H9 (cell line): Measurements from ENCODE around the gene VAV2. TPM values are rescaled to one million over a fixed set of nuclear protein-coding genes. Genes with fewer than 3 reads are reported as not detected.

Experiments
- DNase-seq: peaks from one replicate; pipeline ENCODE4 v3.0.0-alpha.2; 2017
- H2AFZ ChIP-seq: one replicate; pipeline ENCODE4 v1.6.1; 2013; ENCODE audit warnings: mild to moderate bottlenecking, low read length, control low read depth, moderate library complexity
- H2AK5ac ChIP-seq: 2 replicates; pipeline ENCODE4 v1.6.1; 2013; ENCODE audit warnings: low read length, control low read depth, mixed read lengths; ENCODE audit not compliant: insufficient read length
- H2BK120ac ChIP-seq: one replicate; pipeline ENCODE4 v1.6.1; 2013; ENCODE audit warnings: low read depth, mild to moderate bottlenecking, low read length, control low read depth, inconsistent platforms; ENCODE audit not compliant: poor library complexity, severe bottlenecking
- H2BK12ac ChIP-seq: 2 replicates; pipeline ENCODE4 v1.6.1; 2013; ENCODE audit warnings: low read length, control low read depth, mixed read lengths, low read depth; ENCODE audit not compliant: insufficient read length
- H2BK15ac ChIP-seq: 2 replicates; pipeline ENCODE4 v1.6.1; 2013; ENCODE audit warnings: low read depth, low read length, control low read depth
- H2BK20ac ChIP-seq: one replicate; pipeline ENCODE4 v1.6.1; 2013; ENCODE audit warnings: low read depth, mild to moderate bottlenecking, low read length, control low read depth, inconsistent platforms; ENCODE audit not compliant: poor library complexity, severe bottlenecking
- H2BK5ac ChIP-seq: 2 replicates; pipeline ENCODE4 v1.6.1; 2013; ENCODE audit warnings: low read length, control low read depth, mixed read lengths; ENCODE audit not compliant: insufficient read length
- H3K14ac ChIP-seq: 2 replicates; pipeline ENCODE4 v1.6.1; 2013; ENCODE audit warnings: low read length, control low read depth; ENCODE audit not compliant: insufficient read depth
- H3K18ac ChIP-seq: 2 replicates; pipeline ENCODE4 v1.6.1; 2013; ENCODE audit warnings: low read depth, mild to moderate bottlenecking, mixed read lengths, low read length, control low read depth; ENCODE audit not compliant: insufficient read length
- H3K23ac ChIP-seq: 2 replicates; pipeline ENCODE4 v1.6.1; 2013; ENCODE audit warnings: low read length, control low read depth, mixed read lengths, low read depth; ENCODE audit not compliant: insufficient read length
- H3K23me2 ChIP-seq: 2 replicates; pipeline ENCODE4 v1.6.1; 2013; ENCODE audit warnings: low read depth, mild to moderate bottlenecking, mixed read lengths, low read length, control low read depth; ENCODE audit not compliant: insufficient read length, poor library complexity, severe bottlenecking
- H3K27ac ChIP-seq: 2 replicates; pipeline ENCODE4 v1.5.1; 2013; ENCODE audit warnings: low read length, control low read depth, mixed read lengths, low read depth; ENCODE audit not compliant: insufficient read length
- H3K27me3 ChIP-seq: 2 replicates; pipeline ENCODE4 v1.6.1; 2013; ENCODE audit warnings: low read length, control low read depth, inconsistent platforms; ENCODE audit not compliant: insufficient read depth
- H3K4ac ChIP-seq: 2 replicates; pipeline ENCODE4 v1.6.1; 2013; ENCODE audit warnings: low read depth, mild to moderate bottlenecking, control low read depth, inconsistent platforms, low read length, moderate library complexity
- H3K4me1 ChIP-seq: 2 replicates; pipeline ENCODE4 v1.6.1; 2013; ENCODE audit warnings: low read length, control low read depth, inconsistent platforms; ENCODE audit not compliant: insufficient read depth
- H3K4me2 ChIP-seq: 2 replicates; pipeline ENCODE4 v1.6.1; 2013; ENCODE audit warnings: low read length, control low read depth, mixed read lengths; ENCODE audit not compliant: insufficient read length, insufficient read depth
- H3K56ac ChIP-seq: 2 replicates; pipeline ENCODE4 v1.6.1; 2013; ENCODE audit warnings: low read depth, mild to moderate bottlenecking, mixed read lengths, low read length, control low read depth; ENCODE audit not compliant: insufficient read length
- H3K79me1 ChIP-seq: 2 replicates; pipeline ENCODE4 v1.6.1; 2013; ENCODE audit warnings: low read depth, mild to moderate bottlenecking, moderate library complexity, low read length, control low read depth, inconsistent platforms; ENCODE audit not compliant: insufficient read depth, poor library complexity, severe bottlenecking
- H3K79me2 ChIP-seq: 2 replicates; pipeline ENCODE4 v1.6.1; 2013; ENCODE audit warnings: low read length, control low read depth, inconsistent platforms; ENCODE audit not compliant: insufficient read depth
- H3K9ac ChIP-seq: 2 replicates; pipeline ENCODE4 v1.6.1; 2013; ENCODE audit warnings: low read length, control low read depth, mixed read lengths; ENCODE audit not compliant: insufficient read length; ENCODE audit errors: extremely low read depth
- H3K9me3 ChIP-seq: one replicate; pipeline ENCODE4 v1.6.1; 2013; ENCODE audit warnings: low read depth, low read length, inconsistent platforms; ENCODE audit not compliant: control insufficient read depth
- H3T11ph ChIP-seq: one replicate; pipeline ENCODE4 v1.6.1; 2013; ENCODE audit warnings: mild to moderate bottlenecking, low read length, control low read depth, inconsistent platforms
- H4K20me1 ChIP-seq: one replicate; pipeline ENCODE4 v1.6.1; 2013; ENCODE audit not compliant: control insufficient read depth, insufficient read length, insufficient read depth
- H4K5ac ChIP-seq: 2 replicates; pipeline ENCODE4 v1.6.1; 2013; ENCODE audit warnings: low read depth, mild to moderate bottlenecking, mixed read lengths, low read length, control low read depth; ENCODE audit not compliant: insufficient read length
- H4K8ac ChIP-seq: replicated peaks from 2 replicates; pipeline ENCODE4 v1.6.1; 2013; ENCODE audit warnings: low read length, control low read depth, mixed read lengths, low read depth; ENCODE audit not compliant: insufficient read length
- H4K91ac ChIP-seq: 2 replicates; pipeline ENCODE4 v1.6.1; 2013; ENCODE audit warnings: low read depth, mild to moderate bottlenecking, moderate library complexity, mixed read lengths, low read length, control low read depth; ENCODE audit not compliant: insufficient read length
- H3K27ac Mint-ChIP-seq, 3 experiments: 2 replicates in 2 of 3; 3 replicates in 1 of 3; pipeline ENCODE4 v1.8.0; 2020 to 2021; ENCODE audit warnings: mixed read lengths in 3 of 3, mild to moderate bottlenecking in 1 of 3, moderate library complexity in 1 of 3
- H3K27me3 Mint-ChIP-seq: 2 replicates; pipeline ENCODE4 v1.8.0; 2021; ENCODE audit warnings: low read depth, mild to moderate bottlenecking, moderate library complexity, mixed read lengths
- H3K36me3 Mint-ChIP-seq, 3 experiments: 2 replicates in 2 of 3; 3 replicates in 1 of 3; pipeline ENCODE4 v1.8.0; 2020 to 2021; ENCODE audit warnings: low read depth in 3 of 3, mixed read lengths in 3 of 3; ENCODE audit not compliant: insufficient read depth in 1 of 3
- H3K4me1 Mint-ChIP-seq, 2 experiments: 2 replicates each; pipeline ENCODE4 v1.8.0; 2020; ENCODE audit warnings: mixed read lengths in 2 of 2
- H3K4me3 Mint-ChIP-seq, 2 experiments: 2 replicates in 1 of 2; 3 replicates in 1 of 2; pipeline ENCODE4 v1.8.0; 2020 to 2021; ENCODE audit warnings: mild to moderate bottlenecking in 2 of 2, mixed read lengths in 2 of 2, moderate library complexity in 1 of 2
- H3K9me3 Mint-ChIP-seq, 2 experiments: 2 replicates in 1 of 2; 3 replicates in 1 of 2; pipeline ENCODE4 v1.8.0; 2020; ENCODE audit warnings: mild to moderate bottlenecking in 2 of 2, mixed read lengths in 2 of 2, moderate library complexity in 1 of 2
- CTCF ChIP-seq: fragments of 200-600 bp; sonication (generic); conservative IDR thresholded peaks from 3 replicates; pipeline ENCODE4 v1.8.0; 2021; ENCODE audit warnings: antibody characterized with exemption, mild to moderate bottlenecking
- WGBS: extraction: QIAGEN DNeasy Blood & Tissue Kit; methylation state at CpG from one replicate; pipeline ENCODE4 v1.1.7; 2013; ENCODE audit warnings: missing lambda C conversion rate, low lambda C conversion rate, mixed read lengths; ENCODE audit not compliant: insufficient read length; ENCODE audit errors: extremely low coverage; 5-methylcytosine and 5-hydroxymethylcytosine counted together
- total RNA-seq: library from RNA; stranded (reverse); gene quantifications from 2 replicates; pipeline ENCODE4 v1.2.1, GENCODE V29; 2021

The VAV2 gene
- total RNA-seq, 1 experiment from 2014 or later, result 58.7 TPM

DNA sequence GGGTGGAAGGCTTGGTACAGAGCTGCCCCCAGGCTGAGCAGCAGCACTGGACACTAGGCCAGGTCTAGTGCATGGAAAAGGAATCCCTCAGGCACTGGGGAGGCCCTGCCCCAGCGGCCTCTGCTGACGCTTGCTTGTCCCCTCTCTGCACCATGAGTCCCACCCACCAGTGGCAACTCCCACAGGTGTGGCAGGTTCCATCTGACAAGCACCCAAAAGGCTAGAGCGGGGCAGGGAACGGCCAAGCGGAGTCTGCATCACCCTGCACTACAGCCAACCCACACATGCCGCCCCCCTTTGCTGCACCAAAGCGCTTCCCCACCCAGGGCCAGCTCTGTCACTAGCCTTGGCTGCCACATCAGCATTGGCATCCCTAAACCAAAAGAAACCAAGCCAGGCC is 138.8 kb downstream of the VAV2 start:
- 0 out of 2 replicates have a peak overlapping the region, but pooled peaks have one; percentile 27 for H3K14ac ChIP-seq
- H3K27ac ChIP-seq, result no peak overlapping the region
- H3T11ph ChIP-seq, result no peak overlapping the region
- H2BK15ac ChIP-seq, result no peak overlapping the region
- H3K9ac ChIP-seq, result no peak overlapping the region
- H2AFZ ChIP-seq, result no peak overlapping the region
- peaks cover 13 to 16% of the 10 kb centered on the region in 2 experiments for H3K4me1 Mint-ChIP-seq
- H3K4me1 ChIP-seq, result no peaks in the 10 kb centered on the region
- no peaks in the 10 kb centered on the region for H3K27me3 ChIP-seq
- H3K27me3 Mint-ChIP-seq, result no peaks in the 10 kb centered on the region; the same call in 1 of the 2 replicates
- no peak overlapping the region for H3K4me2 ChIP-seq
- TF ChIP-seq CTCF, result no peak
- H3K9me3 Mint-ChIP-seq, result peaks cover 0 to 2% of the 10 kb centered on the region in 2 experiments; a peak in 1 of 5 replicates
- no peaks in the 10 kb centered on the region for H3K79me2 ChIP-seq
- no peak overlapping the region for H2AK5ac ChIP-seq
- H3K56ac ChIP-seq, result no peak overlapping the region
- no peak overlapping the region for H2BK5ac ChIP-seq
- H3K23ac ChIP-seq, result no peak overlapping the region
- H4K8ac ChIP-seq, result no peak overlapping the region
- WGBS, result no CpG with 5 or more reads among the region's 7 CpGs
- H3K4ac ChIP-seq, result no peak overlapping the region
- peaks cover 5 to 21% (median 14%) of the 10 kb centered on the region in 3 experiments; a peak in 6 of 7 replicates for H3K36me3 Mint-ChIP-seq
- no peak overlapping the region for H2BK12ac ChIP-seq
- no peak overlapping the region for H2BK120ac ChIP-seq
- no peak overlapping the region for H3K27ac Mint-ChIP-seq
- no peaks in the 10 kb centered on the region for H3K23me2 ChIP-seq
- H2BK20ac ChIP-seq, result no peak overlapping the region
- H4K91ac ChIP-seq, result no peak overlapping the region
- H3K9me3 ChIP-seq, result no peaks in the 10 kb centered on the region
- H3K4me3 Mint-ChIP-seq, result no peak overlapping the region
- H3K18ac ChIP-seq, result no peak overlapping the region
- H3K79me1 ChIP-seq, result no peaks in the 10 kb centered on the region
- no peaks in the 10 kb centered on the region for H4K20me1 ChIP-seq
- no peak overlapping the region for H4K5ac ChIP-seq
- DNase-seq, result no peak
